GM21515 (cell line): ENCODE data around the gene GPR42.
"Not testable (repeated sequence)": the region's sequence is repeated elsewhere in the genome, so short reads cannot be mapped to it uniquely, and the experiment has no call there.

Experiments used
- ATAC-seq: cut with Tn5 transposase; IDR thresholded peaks from one replicate; pipeline ENCODE4 v1.9.1; 2021; ENCODE audit not compliant: unreplicated experiment

The GPR42 gene

GRCh38 chr19:35392742-35393715 lies 22.2 kb downstream of the GPR42 start:
- no peak for ATAC-seq

- ATAC-seq, result no peak
Observed at GRCh38 chr19:35395382-35396199, 24.7 kb downstream of the GPR42 start.

DNA sequence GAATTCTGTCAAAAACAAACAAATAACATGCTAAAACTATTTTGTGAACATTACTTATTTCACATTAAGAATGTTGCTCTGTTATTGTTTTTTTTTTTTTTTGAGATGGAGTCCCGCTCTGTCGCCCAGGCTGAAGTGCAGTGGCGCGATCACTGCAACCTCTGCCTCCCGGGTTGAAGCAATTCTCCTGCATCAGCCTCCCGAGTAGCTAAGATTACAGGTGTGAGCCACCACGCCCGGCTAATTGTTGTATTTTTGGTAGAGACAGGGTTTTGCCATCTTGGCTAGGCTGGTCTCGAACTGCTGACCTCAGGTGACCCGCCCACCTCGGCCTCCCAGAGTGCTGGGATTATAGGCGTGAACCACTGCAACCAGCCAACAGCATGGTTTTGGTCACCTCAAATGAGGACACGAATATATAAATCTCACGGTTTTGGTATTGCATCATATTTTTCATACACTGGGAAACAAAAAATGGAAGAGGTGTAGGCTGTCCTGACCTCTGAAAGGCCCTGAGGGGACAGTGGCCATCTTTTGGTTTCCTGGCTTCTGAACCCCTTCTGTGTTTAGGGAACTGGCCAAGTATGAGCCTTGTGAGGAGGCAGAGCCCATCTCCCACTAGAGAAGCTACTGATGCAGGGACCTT lies 25.5 kb downstream of the GPR42 start:
- ATAC-seq, result no peak

- ATAC-seq, result no peak
Observed at GRCh38 chr19:35397064-35397463, 26.2 kb downstream of the GPR42 start.

- ATAC-seq, result no peak
Observed at GRCh38 chr19:35398570-35398969, 27.7 kb downstream of the GPR42 start.

- ATAC-seq, result no peak
Observed at GRCh38 chr19:35399231-35399630, 28.4 kb downstream of the GPR42 start.

- ATAC-seq, result no peak
Observed at GRCh38 chr19:35399948-35400772, 29.3 kb downstream of the GPR42 start.

- ATAC-seq, result no peak
Observed at GRCh38 chr19:35400773-35401100, 29.9 kb downstream of the GPR42 start.

GRCh38 chr19:35401416-35401815 lies 30.5 kb downstream of the GPR42 start:
- ATAC-seq, result not testable (repeated sequence)

DNA sequence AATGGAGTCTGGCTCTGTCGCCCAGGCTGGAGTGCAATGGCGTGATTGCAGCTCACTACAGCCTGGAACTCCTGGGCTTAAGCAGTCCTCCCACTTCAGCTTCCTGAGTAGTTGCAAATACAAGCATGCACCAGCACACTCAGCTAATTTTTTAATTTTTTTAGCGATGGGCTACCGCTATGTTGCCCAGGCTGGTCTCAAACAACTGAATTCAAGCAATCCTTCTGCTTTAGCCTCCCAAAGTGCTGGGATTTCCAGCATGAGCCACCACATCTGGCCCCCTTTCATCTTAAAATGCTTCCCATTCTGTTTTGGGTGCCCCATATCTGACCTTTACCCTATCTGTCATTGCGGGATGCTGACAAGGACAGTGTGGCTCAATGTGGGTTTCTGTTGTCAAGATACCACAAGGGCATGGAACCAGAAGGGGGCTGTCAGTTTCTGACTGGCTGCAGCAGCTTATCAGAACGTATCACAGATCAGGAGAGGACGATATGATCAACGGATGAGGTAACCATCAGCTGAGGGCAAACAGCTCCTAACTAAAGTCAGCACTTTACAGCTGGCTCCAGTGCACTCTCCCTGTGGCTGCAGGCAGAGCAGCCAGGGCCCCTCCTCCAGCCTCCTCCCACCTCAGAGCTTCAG lies 32.4 kb downstream of the GPR42 start:
- no peak for ATAC-seq

DNA sequence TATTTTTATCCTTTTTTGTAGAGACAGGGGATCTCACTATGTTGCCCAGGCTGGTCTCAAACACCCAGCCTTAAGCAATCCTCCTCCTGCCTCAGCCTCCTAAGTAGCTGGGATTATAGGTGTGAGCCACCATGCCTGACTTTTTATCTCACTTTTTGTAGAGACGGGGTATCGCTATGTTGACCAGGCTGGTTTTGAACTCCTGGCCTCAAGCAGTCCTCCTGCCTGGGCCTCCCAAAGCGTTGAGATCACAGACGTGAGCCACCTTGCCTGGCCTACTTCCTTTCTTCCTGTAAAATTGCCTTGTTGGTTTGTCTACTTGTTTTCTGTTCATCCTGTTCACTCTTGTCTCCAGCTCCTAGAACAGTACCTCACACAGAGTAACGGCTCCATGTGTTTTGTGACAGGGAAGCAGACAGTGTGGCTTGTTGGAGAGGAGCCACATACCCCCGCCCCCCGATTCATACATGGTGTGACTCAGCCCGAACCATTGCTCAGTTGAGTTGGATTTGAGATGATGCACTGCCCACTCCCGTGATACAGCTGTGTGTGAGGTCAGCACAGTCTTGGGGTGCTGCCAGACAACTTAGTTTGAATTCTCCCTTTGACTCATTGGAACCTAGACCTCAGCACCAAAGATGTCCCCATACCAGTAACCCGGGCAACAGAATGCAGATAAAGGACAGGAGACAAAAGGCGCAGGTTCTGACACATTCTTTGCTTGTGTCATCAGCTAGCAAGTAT lies 34.2 kb downstream of the GPR42 start:
- ATAC-seq, result peak; percentile 62

DNA sequence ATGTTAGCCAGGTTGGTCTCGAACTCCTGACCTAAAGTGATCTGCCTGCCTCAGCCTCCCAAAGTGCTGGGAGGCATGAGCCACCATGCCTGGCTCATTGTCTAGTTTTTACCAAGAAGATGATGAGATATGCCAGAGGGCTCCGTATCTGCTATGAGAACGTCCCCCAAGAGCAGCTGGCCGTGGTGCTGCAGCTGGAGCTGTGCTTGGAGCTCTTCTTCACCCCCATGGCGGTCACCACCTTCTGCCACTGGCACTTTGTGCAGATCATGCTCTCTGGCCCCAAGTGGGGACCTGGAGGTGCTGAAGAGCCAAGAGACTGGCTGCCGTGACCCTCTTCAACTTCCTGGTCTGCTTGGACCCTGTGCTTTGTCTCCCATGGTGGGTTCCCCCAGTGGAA lies 36.8 kb downstream of the GPR42 start:
- ATAC-seq, result no peak

- no peak for ATAC-seq
Observed at GRCh38 chr19:35408284-35409171, 37.7 kb downstream of the GPR42 start.

DNA sequence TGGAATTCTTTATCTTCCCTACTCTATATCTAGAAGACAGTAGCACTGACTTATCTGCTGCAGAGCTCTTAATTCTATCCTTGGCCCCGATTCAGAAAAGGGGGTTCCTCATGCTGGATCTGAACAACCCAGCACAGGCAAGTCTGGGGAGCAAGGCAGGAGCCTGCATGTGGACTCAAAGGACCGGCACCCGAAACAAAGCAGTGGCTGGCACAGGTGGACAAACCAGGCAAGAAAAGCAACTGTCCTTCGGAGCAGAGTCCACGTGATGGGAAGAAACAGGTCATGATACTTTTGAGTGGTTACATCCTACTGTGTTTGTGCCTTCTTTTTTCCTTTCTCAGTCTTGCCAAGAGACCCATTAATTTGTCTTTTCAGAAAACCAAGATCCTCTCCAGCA lies 38.3 kb downstream of the GPR42 start:
- no peak for ATAC-seq

DNA sequence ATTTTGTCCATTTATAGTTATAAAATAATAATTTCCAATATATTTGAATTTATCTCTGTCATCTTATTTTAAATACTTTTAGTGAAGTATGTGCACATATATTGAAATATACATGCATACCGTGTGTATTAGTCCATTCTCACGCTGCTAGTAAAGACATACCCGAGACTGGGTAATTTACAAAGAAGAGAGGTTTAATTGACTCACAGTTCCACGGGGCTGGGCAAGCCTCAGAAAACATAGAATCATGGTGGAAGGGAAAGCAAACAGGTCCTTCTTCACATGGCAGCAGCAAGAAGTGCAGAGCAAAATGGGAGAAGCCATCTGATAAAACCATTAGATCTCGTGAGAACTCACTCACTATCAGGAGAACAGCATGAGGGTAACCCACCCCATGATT lies 39.6 kb downstream of the GPR42 start:
- ATAC-seq, result no peak

DNA sequence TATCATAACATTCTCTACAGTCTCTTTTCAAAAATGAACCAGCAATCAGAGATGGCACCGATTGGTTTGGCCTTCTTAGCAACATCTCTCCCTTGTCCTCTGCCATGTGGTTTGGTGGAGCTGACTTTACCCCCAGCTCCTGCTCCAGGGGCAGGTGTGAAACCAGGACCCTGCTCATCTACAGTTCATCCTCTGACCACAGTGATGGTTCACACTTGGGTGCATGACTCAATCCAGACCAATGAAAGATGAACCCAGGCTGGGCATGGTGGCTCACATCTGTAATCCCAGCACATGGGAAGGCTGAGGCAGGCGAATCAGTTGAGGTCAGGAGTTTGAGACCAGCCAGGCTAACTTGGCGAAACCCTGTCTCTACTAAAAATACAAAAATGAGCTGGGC lies 43.6 kb downstream of the GPR42 start:
- no peak for ATAC-seq

- ATAC-seq, result no peak
Observed at GRCh38 chr19:35416331-35416730, 45.5 kb downstream of the GPR42 start.

DNA sequence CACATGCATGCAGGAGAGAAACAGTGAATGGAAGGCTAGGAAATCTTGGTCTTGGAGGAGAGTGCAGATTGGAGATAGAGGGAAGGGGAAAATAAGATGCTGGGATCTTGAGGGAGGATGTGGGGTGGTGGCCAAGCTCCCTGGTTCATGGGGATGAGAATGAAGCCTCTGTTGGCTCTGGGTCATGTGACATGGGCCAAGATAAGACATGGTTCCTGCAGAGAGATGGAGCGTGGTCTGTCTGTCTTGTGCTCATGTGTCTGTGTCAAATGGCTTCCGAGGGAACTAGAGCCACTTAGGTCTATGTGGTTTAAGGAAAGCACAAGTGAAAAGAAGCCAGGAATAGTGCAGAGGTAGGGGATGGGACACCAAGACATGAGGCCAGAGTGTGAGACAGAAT lies 46.4 kb downstream of the GPR42 start:
- ATAC-seq, result no peak
